ENCODE measurements around the gene FGF11.

DNA sequence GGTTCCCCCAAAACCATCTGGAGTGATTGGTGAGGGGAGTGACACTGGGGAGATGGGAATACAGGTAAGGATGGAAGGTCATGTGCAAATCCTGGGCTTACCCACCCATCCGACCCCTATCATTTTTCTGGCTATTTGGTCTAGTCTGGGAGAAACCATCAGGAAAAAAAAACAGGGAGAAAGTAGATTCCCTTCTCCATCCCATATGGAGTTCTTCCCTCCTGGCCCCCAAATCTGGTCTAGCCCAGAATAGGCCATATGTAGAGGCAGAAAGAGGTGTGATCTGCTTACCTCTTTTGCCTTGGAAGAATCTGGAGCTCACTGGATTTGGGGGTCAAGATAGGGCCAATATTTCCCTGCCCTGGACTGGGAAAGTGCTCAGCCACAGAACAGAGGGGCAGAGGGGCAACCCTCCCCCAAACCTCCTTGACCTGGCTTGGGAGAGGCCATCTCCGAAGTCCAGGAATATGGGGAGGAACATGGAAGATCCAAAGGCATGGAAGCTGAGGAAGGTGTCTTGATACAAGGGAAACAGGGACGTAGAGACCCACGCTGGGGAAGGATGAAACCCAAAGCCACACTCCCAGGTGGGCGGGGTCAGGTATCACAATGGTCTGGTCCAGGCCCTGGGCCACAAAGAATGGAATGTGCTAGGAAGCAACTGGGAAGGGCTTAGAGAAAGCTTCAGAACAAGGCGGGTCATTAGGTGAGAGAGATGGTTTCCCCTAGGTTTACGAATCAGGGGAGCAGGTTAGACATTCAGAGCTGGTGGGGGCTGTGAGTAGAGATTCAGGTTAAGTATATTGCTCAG is 21.7 kb downstream of the FGF11 start:
- TF ChIP-seq ZNF274 (IDR thresholded peaks at IDR 0.05; ENCODE audit: low read length), result no peak
- no peak for TF ChIP-seq ZNF274 (tag by site-specific recombination; IDR thresholded peaks at IDR 0.05; ENCODE audit: borderline replicate concordance)
- TF ChIP-seq, protein P1, sequence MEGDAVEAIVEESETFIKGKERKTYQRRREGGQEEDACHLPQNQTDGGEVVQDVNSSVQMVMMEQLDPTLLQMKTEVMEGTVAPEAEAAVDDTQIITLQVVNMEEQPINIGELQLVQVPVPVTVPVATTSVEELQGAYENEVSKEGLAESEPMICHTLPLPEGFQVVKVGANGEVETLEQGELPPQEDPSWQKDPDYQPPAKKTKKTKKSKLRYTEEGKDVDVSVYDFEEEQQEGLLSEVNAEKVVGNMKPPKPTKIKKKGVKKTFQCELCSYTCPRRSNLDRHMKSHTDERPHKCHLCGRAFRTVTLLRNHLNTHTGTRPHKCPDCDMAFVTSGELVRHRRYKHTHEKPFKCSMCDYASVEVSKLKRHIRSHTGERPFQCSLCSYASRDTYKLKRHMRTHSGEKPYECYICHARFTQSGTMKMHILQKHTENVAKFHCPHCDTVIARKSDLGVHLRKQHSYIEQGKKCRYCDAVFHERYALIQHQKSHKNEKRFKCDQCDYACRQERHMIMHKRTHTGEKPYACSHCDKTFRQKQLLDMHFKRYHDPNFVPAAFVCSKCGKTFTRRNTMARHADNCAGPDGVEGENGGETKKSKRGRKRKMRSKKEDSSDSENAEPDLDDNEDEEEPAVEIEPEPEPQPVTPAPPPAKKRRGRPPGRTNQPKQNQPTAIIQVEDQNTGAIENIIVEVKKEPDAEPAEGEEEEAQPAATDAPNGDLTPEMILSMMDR (tag by site-specific recombination; IDR thresholded peaks at IDR 0.05), result no peak
- TF ChIP-seq ZNF530 (tag by site-specific recombination; IDR thresholded peaks at IDR 0.05; ENCODE audit: low read depth), result no peak
- TF ChIP-seq TRIM28 (IDR thresholded peaks at IDR 0.05; ENCODE audit: borderline replicate concordance, low read length), result no peak
- no peak for TF ChIP-seq ZFP37 (tag by site-specific recombination; IDR thresholded peaks at IDR 0.05)
- TF ChIP-seq, protein P2, sequence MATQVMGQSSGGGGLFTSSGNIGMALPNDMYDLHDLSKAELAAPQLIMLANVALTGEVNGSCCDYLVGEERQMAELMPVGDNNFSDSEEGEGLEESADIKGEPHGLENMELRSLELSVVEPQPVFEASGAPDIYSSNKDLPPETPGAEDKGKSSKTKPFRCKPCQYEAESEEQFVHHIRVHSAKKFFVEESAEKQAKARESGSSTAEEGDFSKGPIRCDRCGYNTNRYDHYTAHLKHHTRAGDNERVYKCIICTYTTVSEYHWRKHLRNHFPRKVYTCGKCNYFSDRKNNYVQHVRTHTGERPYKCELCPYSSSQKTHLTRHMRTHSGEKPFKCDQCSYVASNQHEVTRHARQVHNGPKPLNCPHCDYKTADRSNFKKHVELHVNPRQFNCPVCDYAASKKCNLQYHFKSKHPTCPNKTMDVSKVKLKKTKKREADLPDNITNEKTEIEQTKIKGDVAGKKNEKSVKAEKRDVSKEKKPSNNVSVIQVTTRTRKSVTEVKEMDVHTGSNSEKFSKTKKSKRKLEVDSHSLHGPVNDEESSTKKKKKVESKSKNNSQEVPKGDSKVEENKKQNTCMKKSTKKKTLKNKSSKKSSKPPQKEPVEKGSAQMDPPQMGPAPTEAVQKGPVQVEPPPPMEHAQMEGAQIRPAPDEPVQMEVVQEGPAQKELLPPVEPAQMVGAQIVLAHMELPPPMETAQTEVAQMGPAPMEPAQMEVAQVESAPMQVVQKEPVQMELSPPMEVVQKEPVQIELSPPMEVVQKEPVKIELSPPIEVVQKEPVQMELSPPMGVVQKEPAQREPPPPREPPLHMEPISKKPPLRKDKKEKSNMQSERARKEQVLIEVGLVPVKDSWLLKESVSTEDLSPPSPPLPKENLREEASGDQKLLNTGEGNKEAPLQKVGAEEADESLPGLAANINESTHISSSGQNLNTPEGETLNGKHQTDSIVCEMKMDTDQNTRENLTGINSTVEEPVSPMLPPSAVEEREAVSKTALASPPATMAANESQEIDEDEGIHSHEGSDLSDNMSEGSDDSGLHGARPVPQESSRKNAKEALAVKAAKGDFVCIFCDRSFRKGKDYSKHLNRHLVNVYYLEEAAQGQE (tag by site-specific recombination; IDR thresholded peaks at IDR 0.05), result no peak
- no peak for TF ChIP-seq REPIN1 (tag by site-specific recombination; IDR thresholded peaks at IDR 0.05; ENCODE audit: low read depth)
- TF ChIP-seq ZNF138 (tag by site-specific recombination; IDR thresholded peaks at IDR 0.05; ENCODE audit: borderline replicate concordance), result no peak
- TF ChIP-seq ZNF747 (tag by site-specific recombination; IDR thresholded peaks at IDR 0.05), result no peak
- TF ChIP-seq, protein P3, sequence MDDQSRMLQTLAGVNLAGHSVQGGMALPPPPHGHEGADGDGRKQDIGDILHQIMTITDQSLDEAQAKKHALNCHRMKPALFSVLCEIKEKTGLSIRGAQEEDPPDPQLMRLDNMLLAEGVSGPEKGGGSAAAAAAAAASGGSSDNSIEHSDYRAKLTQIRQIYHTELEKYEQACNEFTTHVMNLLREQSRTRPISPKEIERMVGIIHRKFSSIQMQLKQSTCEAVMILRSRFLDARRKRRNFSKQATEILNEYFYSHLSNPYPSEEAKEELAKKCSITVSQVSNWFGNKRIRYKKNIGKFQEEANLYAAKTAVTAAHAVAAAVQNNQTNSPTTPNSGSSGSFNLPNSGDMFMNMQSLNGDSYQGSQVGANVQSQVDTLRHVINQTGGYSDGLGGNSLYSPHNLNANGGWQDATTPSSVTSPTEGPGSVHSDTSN (CRISPR knock-in tag; IDR thresholded peaks at IDR 0.05), result no peak
- no peak for TF ChIP-seq ZNF792 (tag by site-specific recombination; IDR thresholded peaks at IDR 0.05)
- TF ChIP-seq, protein P4, sequence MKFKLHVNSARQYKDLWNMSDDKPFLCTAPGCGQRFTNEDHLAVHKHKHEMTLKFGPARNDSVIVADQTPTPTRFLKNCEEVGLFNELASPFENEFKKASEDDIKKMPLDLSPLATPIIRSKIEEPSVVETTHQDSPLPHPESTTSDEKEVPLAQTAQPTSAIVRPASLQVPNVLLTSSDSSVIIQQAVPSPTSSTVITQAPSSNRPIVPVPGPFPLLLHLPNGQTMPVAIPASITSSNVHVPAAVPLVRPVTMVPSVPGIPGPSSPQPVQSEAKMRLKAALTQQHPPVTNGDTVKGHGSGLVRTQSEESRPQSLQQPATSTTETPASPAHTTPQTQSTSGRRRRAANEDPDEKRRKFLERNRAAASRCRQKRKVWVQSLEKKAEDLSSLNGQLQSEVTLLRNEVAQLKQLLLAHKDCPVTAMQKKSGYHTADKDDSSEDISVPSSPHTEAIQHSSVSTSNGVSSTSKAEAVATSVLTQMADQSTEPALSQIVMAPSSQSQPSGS (tag by site-specific recombination; IDR thresholded peaks at IDR 0.05; ENCODE audit: low read depth), result no peak
- TF ChIP-seq, protein P5, sequence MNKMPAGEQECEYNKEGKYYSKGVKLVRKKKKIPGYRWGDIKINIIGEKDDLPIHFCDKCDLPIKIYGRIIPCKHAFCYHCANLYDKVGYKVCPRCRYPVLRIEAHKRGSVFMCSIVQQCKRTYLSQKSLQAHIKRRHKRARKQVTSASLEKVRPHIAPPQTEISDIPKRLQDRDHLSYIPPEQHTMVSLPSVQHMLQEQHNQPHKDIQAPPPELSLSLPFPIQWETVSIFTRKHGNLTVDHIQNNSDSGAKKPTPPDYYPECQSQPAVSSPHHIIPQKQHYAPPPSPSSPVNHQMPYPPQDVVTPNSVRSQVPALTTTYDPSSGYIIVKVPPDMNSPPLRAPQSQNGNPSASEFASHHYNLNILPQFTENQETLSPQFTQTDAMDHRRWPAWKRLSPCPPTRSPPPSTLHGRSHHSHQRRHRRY (tag by site-specific recombination; IDR thresholded peaks at IDR 0.05), result no peak
- no peak for TF ChIP-seq ZSCAN16 (tag by site-specific recombination; IDR thresholded peaks at IDR 0.05)
